ENCODE results near the gene RAB8B. TPM values are rescaled to one million over a fixed set of nuclear protein-coding genes. Genes with fewer than 3 reads are reported as not detected.

The RAB8B gene
- polyA plus RNA-seq, 3 donors: 22.0 to 77.3 (median 58.9) TPM

DNA sequence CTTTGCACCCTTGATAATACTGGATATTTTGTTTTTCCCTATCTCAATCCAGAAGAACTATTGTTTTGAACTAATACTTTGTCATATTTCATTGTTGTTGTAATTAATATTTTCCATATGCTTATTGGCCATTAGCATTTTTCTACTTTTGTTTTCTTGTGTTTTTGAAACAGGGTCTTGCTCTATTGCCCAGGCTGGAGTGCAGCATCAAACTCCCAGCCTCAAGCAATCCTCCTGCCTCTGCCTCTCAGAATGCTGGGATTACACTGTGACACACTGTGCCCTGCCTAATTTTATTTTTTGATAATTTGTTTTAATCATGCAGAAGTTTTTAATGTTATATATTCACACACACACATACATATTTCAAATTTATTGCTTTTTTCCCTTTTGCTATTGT is 28.8 kb upstream of the RAB8B start:
- Histone ChIP-seq H3K36me3 (replicated peaks in 1 of 2; ENCODE audit: control insufficient read depth in 1 of 2, insufficient read depth in 2 of 2, low read length in 2 of 2) (no peaks in the 10 kb centered on the region), H3K9me3 (replicated peaks in 1 of 2; ENCODE audit: control insufficient read depth in 1 of 2, insufficient read depth in 1 of 2, low read length in 2 of 2) (no peaks in the 10 kb centered on the region), H4K20me1 (ENCODE audit: insufficient read depth, low read length) (no peaks in the 10 kb centered on the region), H3K79me2 (ENCODE audit: insufficient read depth, low read length) (peaks cover 28% of the 10 kb centered on the region), H2AFZ (ENCODE audit: insufficient read depth, low read depth, low read length, poor library complexity, severe bottlenecking) (no peak overlapping the region), H3K9ac (ENCODE audit: insufficient read depth, low read length, poor library complexity, severe bottlenecking) (no peak overlapping the region), H3K4me1 (ENCODE audit: control insufficient read depth in 1 of 2, insufficient read depth in 2 of 2, low read length in 2 of 2) (peaks cover 10 to 19% of the 10 kb centered on the region in 2 donors), H3K27ac (ENCODE audit: low read depth in 1 of 2, low read length in 2 of 2) (no peak overlapping the region), H3K4me2 (replicated peaks; ENCODE audit: extremely low read depth, low read length, poor library complexity, severe bottlenecking) (no peak overlapping the region), H3K27me3 (ENCODE audit: control insufficient read depth in 2 of 2, insufficient read depth in 2 of 2, low read length in 2 of 2) (no peaks in the 10 kb centered on the region), H3K4me3 (replicated peaks in 1 of 3; ENCODE audit: low read depth in 2 of 3, low read length in 3 of 3) (no peak overlapping the region)
- H3K27me3 Mint-ChIP-seq (ENCODE audit: low read depth in 3 of 3): no peaks in the 10 kb centered on the region
- intact Hi-C loops (cut with micrococcal nuclease): no loop called here
- DNase-seq: no peak
- TF ChIP-seq CTCF (IDR thresholded peaks at IDR 0.05): no peak
- no peaks in the 10 kb centered on the region for H3K36me3 Mint-ChIP-seq
- no peak overlapping the region for H3K27ac Mint-ChIP-seq
- no peak overlapping the region for H3K4me3 Mint-ChIP-seq
- H3K4me1 Mint-ChIP-seq: peaks cover 14% of the 10 kb centered on the region
- peaks cover 0 to 4% (median 0%) of the 10 kb centered on the region in 7 donors for H3K9me3 Mint-ChIP-seq

- H3K9me3 ChIP-seq (replicated peaks in 1 of 2; ENCODE audit: control insufficient read depth in 1 of 2, insufficient read depth in 1 of 2, low read length in 2 of 2): no peaks in the 10 kb centered on the region
- Mint-ChIP-seq H3K36me3 (no peaks in the 10 kb centered on the region), H3K4me3 (no peak overlapping the region), H3K27ac (no peak overlapping the region), H3K27me3 (ENCODE audit: low read depth in 3 of 3) (no peaks in the 10 kb centered on the region), H3K9me3 (peaks cover 0 to 4% (median 0%) of the 10 kb centered on the region in 7 donors), H3K4me1 (peaks cover 10% of the 10 kb centered on the region)
- no peak for TF ChIP-seq CTCF (IDR thresholded peaks at IDR 0.05)
- H3K4me1 ChIP-seq (ENCODE audit: control insufficient read depth in 1 of 2, insufficient read depth in 2 of 2, low read length in 2 of 2): peaks cover 3 to 5% of the 10 kb centered on the region in 2 donors
- no peak overlapping the region for H3K4me2 ChIP-seq (replicated peaks; ENCODE audit: extremely low read depth, low read length, poor library complexity, severe bottlenecking)
- H3K27me3 ChIP-seq (ENCODE audit: control insufficient read depth in 2 of 2, insufficient read depth in 2 of 2, low read length in 2 of 2): no peaks in the 10 kb centered on the region
- H3K79me2 ChIP-seq (ENCODE audit: insufficient read depth, low read length): peaks cover 8% of the 10 kb centered on the region
- DNase-seq: no peak
- no peak overlapping the region for H3K27ac ChIP-seq (ENCODE audit: low read depth in 1 of 2, low read length in 2 of 2)
- no CpG with 5 or more reads among the region's 4 CpGs for WGBS (ENCODE audit: insufficient coverage)
- intact Hi-C loops (cut with micrococcal nuclease): no loop called here
- H3K9ac ChIP-seq (ENCODE audit: insufficient read depth, low read length, poor library complexity, severe bottlenecking): no peak overlapping the region
- no peaks in the 10 kb centered on the region for H4K20me1 ChIP-seq (ENCODE audit: insufficient read depth, low read length)
- H3K4me3 ChIP-seq (replicated peaks in 1 of 3; ENCODE audit: low read depth in 2 of 3, low read length in 3 of 3): no peak overlapping the region
- H2AFZ ChIP-seq (ENCODE audit: insufficient read depth, low read depth, low read length, poor library complexity, severe bottlenecking): no peak overlapping the region
- no peaks in the 10 kb centered on the region for H3K36me3 ChIP-seq (replicated peaks in 1 of 2; ENCODE audit: control insufficient read depth in 1 of 2, insufficient read depth in 2 of 2, low read length in 2 of 2)
These were observed 26.2 kb upstream of the RAB8B start for GRCh38 chr15:63163217-63163616.
